IPS-11a (cell line): ENCODE results near the gene GUCY1A1.

Experiments used
- H3K4me3 ChIP-seq: one replicate; pipeline ENCODE4 v1.5.1; 2013; ENCODE audit warnings: low read depth, low read length, control low read depth

GUCY1A1 gene

DNA sequence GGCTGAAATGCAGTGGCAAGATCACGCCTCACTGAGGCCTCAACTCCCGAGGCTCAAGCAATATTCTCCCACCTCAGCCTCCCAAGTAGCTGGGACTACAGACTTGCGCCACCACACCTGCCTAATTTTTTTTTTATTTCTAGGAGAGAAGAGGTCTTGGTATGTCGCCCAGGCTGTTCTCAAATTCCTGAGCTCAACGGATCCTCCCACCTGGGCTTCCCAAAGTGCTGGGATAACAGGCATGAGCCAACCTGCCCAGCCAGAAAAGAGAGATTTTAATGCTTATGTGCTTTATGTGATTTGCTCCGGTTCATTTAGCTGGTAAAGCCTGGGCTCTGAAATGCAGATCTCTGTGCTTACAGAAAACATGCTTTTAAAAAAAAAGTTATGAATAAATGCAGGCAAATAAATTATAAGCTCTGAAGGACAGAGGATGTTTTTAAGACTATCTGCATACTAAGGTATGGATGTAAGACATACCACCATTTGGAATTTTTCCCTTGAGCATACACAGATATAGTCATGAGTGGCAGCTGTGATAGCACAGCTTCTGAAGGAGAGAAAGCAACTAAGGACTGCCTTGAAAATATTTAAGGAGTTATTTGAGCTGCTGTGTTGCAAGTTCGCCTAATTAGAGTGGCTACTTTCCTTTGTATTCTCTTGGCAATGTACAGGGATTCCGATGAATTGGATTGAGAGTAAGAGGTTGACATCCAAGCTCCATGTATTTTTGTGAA lies 106.0 kb downstream of the GUCY1A1 start:
- H3K4me3 ChIP-seq = no peak overlapping the region

DNA sequence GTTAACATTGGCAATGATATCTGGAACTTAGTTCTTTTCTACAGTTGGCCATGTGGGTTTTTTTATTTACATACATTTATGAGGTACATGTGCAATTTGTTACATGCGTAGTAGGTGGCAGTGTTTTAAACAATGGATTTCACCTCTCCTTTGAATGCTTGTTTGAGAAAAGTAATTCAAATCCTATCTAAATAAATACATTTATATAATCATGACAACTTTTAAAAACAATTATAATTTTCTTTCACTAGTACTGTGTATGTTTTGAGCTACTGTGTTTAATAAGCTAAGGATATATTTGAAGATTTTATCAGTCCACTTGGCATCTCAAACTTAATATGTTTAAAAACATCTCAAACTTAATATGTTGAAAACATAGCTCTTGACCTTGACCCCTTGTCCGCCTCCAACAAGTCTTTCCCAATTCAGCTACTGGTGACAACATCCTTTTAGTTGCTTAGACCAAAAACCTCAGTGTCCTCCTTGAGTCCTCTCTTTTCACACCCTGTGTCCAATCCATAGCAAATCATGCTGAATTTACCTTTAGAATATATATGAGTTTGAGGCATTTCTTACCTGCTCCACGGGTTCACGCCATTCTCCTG lies 106.7 kb downstream of the GUCY1A1 start:
- no peak overlapping the region for H3K4me3 ChIP-seq

DNA sequence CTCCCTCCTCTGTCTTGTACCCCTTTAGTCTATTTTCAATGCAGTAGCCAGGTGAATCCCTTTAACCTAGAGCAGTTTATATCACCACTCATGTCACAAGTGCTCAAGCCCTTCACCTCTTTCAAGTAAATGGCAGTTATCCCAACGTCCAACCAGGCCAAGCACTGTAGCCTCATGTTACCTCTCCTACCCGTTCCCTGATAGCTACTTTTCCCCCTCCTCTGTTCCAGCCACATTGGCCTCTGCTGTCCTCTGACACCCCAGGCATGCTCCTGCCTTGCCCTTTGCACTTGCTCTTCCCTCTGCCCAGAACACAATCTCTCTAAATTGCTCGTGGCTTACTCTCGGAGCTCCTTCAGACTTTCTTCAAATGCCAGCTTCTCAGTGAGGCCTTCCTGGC lies 107.4 kb downstream of the GUCY1A1 start:
- no peak overlapping the region for H3K4me3 ChIP-seq

DNA sequence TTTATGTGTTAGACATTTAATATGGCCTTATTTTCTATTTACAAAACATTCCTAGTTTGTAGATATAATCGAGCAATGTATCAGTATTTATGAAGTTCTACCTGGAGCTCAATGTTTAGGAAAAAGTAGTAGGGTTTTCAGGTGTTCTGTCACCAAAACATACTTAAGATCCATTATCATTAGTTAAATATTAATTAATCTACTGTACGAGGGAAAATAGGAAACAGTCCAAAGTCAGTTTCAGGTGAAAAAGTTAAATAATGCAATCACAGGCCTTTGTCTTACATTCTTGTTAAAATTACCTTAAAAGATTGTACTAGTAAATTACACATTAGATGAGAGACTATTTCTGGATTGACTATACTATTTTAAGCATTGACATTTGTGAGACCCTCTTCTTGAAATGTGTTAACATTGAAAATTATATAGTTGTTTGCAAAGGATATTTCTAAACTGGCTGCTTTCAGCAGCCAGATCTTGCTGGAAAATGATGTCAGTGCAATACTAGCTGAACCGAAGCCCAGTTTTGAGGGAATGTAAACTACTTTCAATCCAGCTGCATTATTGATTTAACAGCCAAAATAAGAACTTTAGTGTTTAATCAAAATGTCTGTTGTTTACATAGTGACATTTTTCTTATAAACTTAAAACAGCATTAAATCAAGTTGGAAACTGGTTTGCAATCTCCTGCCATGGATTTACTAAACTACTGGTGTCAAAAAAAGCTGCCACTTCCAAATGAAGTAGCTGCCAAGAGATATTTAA lies 111.5 kb downstream of the GUCY1A1 start:
- H3K4me3 ChIP-seq = no peak overlapping the region

DNA sequence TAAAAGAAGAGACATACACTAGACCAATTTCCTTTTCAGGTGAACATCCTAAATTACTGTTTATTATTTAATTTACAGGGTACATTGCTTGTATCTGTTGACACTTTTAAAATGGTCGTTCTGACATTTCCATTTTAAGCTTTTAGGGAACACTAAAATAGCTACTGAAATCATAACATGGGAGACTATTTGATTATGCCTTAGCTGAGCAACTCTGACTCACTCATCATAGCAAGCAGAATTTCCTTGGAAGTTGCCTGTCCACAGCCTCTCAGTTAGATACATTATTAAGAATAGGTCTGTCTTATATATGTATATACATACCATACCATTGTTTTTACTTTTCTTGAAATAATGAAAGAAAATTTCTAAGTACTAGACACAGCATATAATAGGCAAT lies 114.1 kb downstream of the GUCY1A1 start:
- H3K4me3 ChIP-seq = no peak overlapping the region

DNA sequence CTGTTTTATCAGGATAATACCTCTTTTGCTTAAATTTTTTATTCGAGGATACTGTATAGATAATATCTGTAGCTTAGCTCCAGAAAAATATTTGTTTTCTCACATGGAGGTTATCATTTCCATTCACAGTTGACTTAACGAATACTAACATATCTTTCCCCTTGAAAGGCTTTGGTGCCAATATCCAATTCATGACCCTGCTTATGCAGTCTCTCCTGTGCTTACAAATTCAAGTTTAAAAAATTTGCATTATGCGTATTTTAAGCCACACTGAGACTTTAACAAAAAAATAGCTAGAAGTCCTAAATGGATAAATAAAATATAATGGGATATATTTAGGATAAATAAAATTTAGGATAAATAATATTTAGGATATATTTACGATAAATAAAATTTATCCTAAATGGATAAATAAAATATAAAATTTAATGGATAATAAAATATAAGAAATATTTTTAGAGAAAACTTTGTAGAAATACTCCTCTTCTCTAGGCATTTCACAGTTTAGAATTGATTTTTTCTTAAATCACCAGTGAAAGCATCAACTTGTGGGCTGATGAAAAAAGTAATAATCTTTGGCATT lies 114.7 kb downstream of the GUCY1A1 start:
- H3K4me3 ChIP-seq = no peak overlapping the region
